H1 (cell line): Measurements from ENCODE around the gene MAGI2.

Experiments
- CTCF ChIP-seq, 3 experiments: IDR thresholded peaks; 1 replicate in 2 of 3; 2 replicates in 1 of 3; pipeline versions ENCODE4 v1.5.1 to v1.6.1; 2011; ENCODE audit warnings: low read length in 3 of 3, mild to moderate bottlenecking in 3 of 3, inconsistent platforms in 2 of 3, low read depth in 1 of 3, moderate library complexity in 1 of 3; ENCODE audit not compliant: insufficient read depth in 1 of 3; ENCODE audit errors: control extremely low read depth in 1 of 3
- FOSL1 ChIP-seq: IDR thresholded peaks from 2 replicates; pipeline ENCODE4 v1.6.1; 2011; ENCODE audit warnings: mild to moderate bottlenecking, low read depth, low read length, moderate library complexity; ENCODE audit not compliant: insufficient read depth
- GABPA ChIP-seq: IDR thresholded peaks from 2 replicates; pipeline ENCODE4 v1.6.1; 2011; ENCODE audit warnings: mild to moderate bottlenecking, low read length, moderate library complexity, borderline replicate concordance; ENCODE audit not compliant: insufficient read depth
- JUND ChIP-seq: IDR thresholded peaks from 2 replicates; pipeline ENCODE4 v1.6.1; 2011; ENCODE audit warnings: mild to moderate bottlenecking, improper control_type of control experiment, low read length
- KDM1A ChIP-seq: fragments of 200-600, 300-600 bp; sonication (generic); IDR thresholded peaks from 2 replicates; pipeline ENCODE4 v1.7.1; 2016; ENCODE audit warnings: mild to moderate bottlenecking, low read length, borderline replicate concordance
- USF2 ChIP-seq: IDR thresholded peaks from 2 replicates; pipeline ENCODE4 v1.6.1; 2011; ENCODE audit warnings: low read length, improper control_type of control experiment

GRCh38 chr7:79258826-79259225, 194.6 kb downstream of the MAGI2 start:
- TF ChIP-seq CTCF (IDR thresholded peaks at IDR 0.05; ENCODE audit: control extremely low read depth in 1 of 3, insufficient read depth in 1 of 3, low read depth in 1 of 3, low read length in 3 of 3) (no peak), KDM1A (no peak), USF2 (no peak), FOSL1 (no peak), JUND (no peak), GABPA (no peak)
